ENCODE data around the gene ZGLP1. TPM values are rescaled to one million over a fixed set of nuclear protein-coding genes. Genes with fewer than 3 reads are reported as not detected.
A peak's percentile ranks its signal among the peaks of the same experiment; 100 is the strongest.
"Not testable (repeated sequence)": the region's sequence is repeated elsewhere in the genome, so short reads cannot be mapped to it uniquely, and the experiment has no call there.

ZGLP1 gene
- total and polyA plus RNA-seq, 8 donors, result 2.8 to 11.9 (median 6.9) TPM

GRCh38 chr19:10338940-10339339 is 29.3 kb upstream of the ZGLP1 start:
- intact Hi-C loops (cut with DNase I), result no loop called here
- peaks cover 0 to 54% of the 10 kb centered on the region in 2 donors for H3K4me1 ChIP-seq
- no peak for TF ChIP-seq CTCF (IDR thresholded peaks at IDR 0.05)
- H3K27me3 ChIP-seq, result no peaks in the 10 kb centered on the region
- ATAC-seq (no peak), DNase-seq (no peak)
- H3K27ac ChIP-seq, result peak overlapping the region in 1 of 2 donors; percentile 81
- peak overlapping the region in 1 of 2 donors; percentile 41 for H3K4me3 ChIP-seq
- H3K9me3 ChIP-seq, result no peaks in the 10 kb centered on the region
- H3K36me3 ChIP-seq, result peaks cover 0 to 9% of the 10 kb centered on the region in 2 donors

GRCh38 chr19:10336725-10337124 is 27.1 kb upstream of the ZGLP1 start:
- H3K27me3 ChIP-seq; H3K36me3 ChIP-seq; intact Hi-C loops (cut with DNase I); H3K9me3 ChIP-seq; ATAC-seq; H3K27ac ChIP-seq; DNase-seq; H3K4me3 ChIP-seq: not testable (repeated sequence)
- H3K4me1 ChIP-seq, result peaks cover 10 to 69% of the 10 kb centered on the region in 2 donors

GRCh38 chr19:10335352-10335985 is 25.9 kb upstream of the ZGLP1 start:
- Histone ChIP-seq H3K27me3 (no peaks in the 10 kb centered on the region), H3K4me3 (no peak overlapping the region), H3K9me3 (no peaks in the 10 kb centered on the region), H3K27ac (peak overlapping the region in 1 of 2 donors; percentile 87), H3K4me1 (peaks cover 10 to 74% of the 10 kb centered on the region in 2 donors), H3K36me3 (peaks cover 0 to 13% of the 10 kb centered on the region in 2 donors)
- no peak for TF ChIP-seq CTCF (IDR thresholded peaks at IDR 0.05)
- no peak for ATAC-seq
- DNase-seq, result no peak
- intact Hi-C loops (cut with DNase I), result no loop called here

GRCh38 chr19:10334588-10335351 is 25.2 kb upstream of the ZGLP1 start:
- Histone ChIP-seq H3K4me1 (peaks cover 10 to 70% of the 10 kb centered on the region in 2 donors), H3K9me3 (no peaks in the 10 kb centered on the region), H3K27ac (peak overlapping the region; percentile 87), H3K4me3 (peak overlapping the region; percentile 71 to 82), H3K27me3 (no peaks in the 10 kb centered on the region), H3K36me3 (peaks cover 0 to 20% of the 10 kb centered on the region in 2 donors)
- TF ChIP-seq CTCF (IDR thresholded peaks at IDR 0.05), result no peak
- intact Hi-C loops (cut with DNase I), result no loop called here
- DNase-seq (peak; percentile 87 to 95 (median 94)), ATAC-seq (peak; percentile 85)

GRCh38 chr19:10333758-10334587 is 24.4 kb upstream of the ZGLP1 start:
- peak overlapping the region; percentile 71 to 82 for H3K4me3 ChIP-seq
- intact Hi-C loops (cut with DNase I), result no loop called here
- H3K4me1 ChIP-seq, result peaks cover 10 to 62% of the 10 kb centered on the region in 2 donors
- H3K27ac ChIP-seq, result peak overlapping the region; percentile 87
- DNase-seq (no peak), ATAC-seq (peak; percentile 1)
- peaks cover 0 to 28% of the 10 kb centered on the region in 2 donors for H3K36me3 ChIP-seq
- no peaks in the 10 kb centered on the region for H3K27me3 ChIP-seq
- no peaks in the 10 kb centered on the region for H3K9me3 ChIP-seq
- TF ChIP-seq CTCF (IDR thresholded peaks at IDR 0.05), result no peak
